ENCODE measurements around the gene VPS13D.

Gene VPS13D

GRCh38 chr1:12285496-12286143 lies 55.8 kb downstream of the VPS13D start:
- DNase-seq = no peak

GRCh38 chr1:12287869-12288268 lies 58.0 kb downstream of the VPS13D start:
- no peak overlapping the region for H2BK5ac ChIP-seq (ENCODE audit: low read depth, low read length, poor library complexity, severe bottlenecking)
- H3K9me3 ChIP-seq (ENCODE audit: control insufficient read depth, low read length) = no peaks in the 10 kb centered on the region
- no peak overlapping the region for H3K23ac ChIP-seq (ENCODE audit: low read length in 2 of 2)
- peaks cover 21% of the 10 kb centered on the region for H3K79me1 ChIP-seq (replicated peaks; ENCODE audit: low read length, poor library complexity, severe bottlenecking)
- no peaks in the 10 kb centered on the region for H3K27me3 ChIP-seq (ENCODE audit: control insufficient read depth in 1 of 2, insufficient read depth in 1 of 2, low read length in 2 of 2)
- H3K27ac ChIP-seq (ENCODE audit: low read length, poor library complexity, severe bottlenecking) = no peak overlapping the region
- no peak overlapping the region for H3K4me3 ChIP-seq (ENCODE audit: insufficient read depth in 1 of 2, low read depth in 1 of 2, low read length in 2 of 2)
- H4K91ac ChIP-seq (ENCODE audit: low read length) = no peak overlapping the region
- H2AK5ac ChIP-seq (ENCODE audit: low read length, severe bottlenecking) = no peak overlapping the region
- H3K18ac ChIP-seq (ENCODE audit: low read depth in 1 of 2, low read length in 2 of 2) = no peak overlapping the region
- H3K4me1 ChIP-seq (ENCODE audit: control insufficient read depth, insufficient read depth, low read depth, low read length) = no peaks in the 10 kb centered on the region
- no peak overlapping the region for H2BK15ac ChIP-seq (ENCODE audit: low read depth, poor library complexity, severe bottlenecking)
- H3K4me2 ChIP-seq (ENCODE audit: low read length, poor library complexity, severe bottlenecking) = no peak overlapping the region
- WGBS = 95% methylated on average over 3 of the region's 3 CpGs
- no peak overlapping the region for H2BK12ac ChIP-seq (ENCODE audit: low read length in 2 of 2)
- H2BK120ac ChIP-seq (ENCODE audit: low read depth, low read length) = no peak overlapping the region
- peaks cover 19 to 64% of the 10 kb centered on the region in 2 experiments for H3K36me3 ChIP-seq (ENCODE audit: control insufficient read depth in 1 of 2, insufficient read depth in 2 of 2, low read depth in 1 of 2, low read length in 2 of 2)
- no peak overlapping the region for H2AFZ ChIP-seq (ENCODE audit: low read depth, low read length)
- H3K9ac ChIP-seq (ENCODE audit: low read length) = no peak overlapping the region
- no peak overlapping the region for H3K14ac ChIP-seq (ENCODE audit: low read length in 2 of 2)
- no peak overlapping the region for H3K4ac ChIP-seq (ENCODE audit: low read depth in 1 of 2, low read length in 2 of 2)
- DNase-seq = no peak
- no peak overlapping the region for H4K8ac ChIP-seq (ENCODE audit: low read length)

More at GRCh38 chr1:12285496-12286143, 55.8 kb downstream of the VPS13D start:
- no peaks in the 10 kb centered on the region for H3K4me1 ChIP-seq (ENCODE audit: control insufficient read depth, insufficient read depth, low read depth, low read length)
- H3K14ac ChIP-seq (ENCODE audit: low read length in 2 of 2) = no peak overlapping the region
- no peak overlapping the region for H4K91ac ChIP-seq (ENCODE audit: low read length)
- no peak overlapping the region for H3K27ac ChIP-seq (ENCODE audit: low read length, poor library complexity, severe bottlenecking)
- H4K8ac ChIP-seq (ENCODE audit: low read length) = no peak overlapping the region
- H3K27me3 ChIP-seq (ENCODE audit: control insufficient read depth in 1 of 2, insufficient read depth in 1 of 2, low read length in 2 of 2) = no peaks in the 10 kb centered on the region
- no peak overlapping the region for H2BK15ac ChIP-seq (ENCODE audit: low read depth, poor library complexity, severe bottlenecking)
- no peak overlapping the region for H2AFZ ChIP-seq (ENCODE audit: low read depth, low read length)
- H3K9me3 ChIP-seq (ENCODE audit: control insufficient read depth, low read length) = no peaks in the 10 kb centered on the region
- no peak overlapping the region for H2BK12ac ChIP-seq (ENCODE audit: low read length in 2 of 2)
- H3K79me1 ChIP-seq (replicated peaks; ENCODE audit: low read length, poor library complexity, severe bottlenecking) = peaks cover 16% of the 10 kb centered on the region
- H3K4ac ChIP-seq (ENCODE audit: low read depth in 1 of 2, low read length in 2 of 2) = no peak overlapping the region
- H3K18ac ChIP-seq (ENCODE audit: low read depth in 1 of 2, low read length in 2 of 2) = no peak overlapping the region
- no peak overlapping the region for H3K4me2 ChIP-seq (ENCODE audit: low read length, poor library complexity, severe bottlenecking)
- no peak overlapping the region for H2AK5ac ChIP-seq (ENCODE audit: low read length, severe bottlenecking)
- H2BK5ac ChIP-seq (ENCODE audit: low read depth, low read length, poor library complexity, severe bottlenecking) = no peak overlapping the region
- WGBS = 93% methylated on average over 4 of the region's 5 CpGs
- no peak overlapping the region for H3K9ac ChIP-seq (ENCODE audit: low read length)
- no peak overlapping the region for H2BK120ac ChIP-seq (ENCODE audit: low read depth, low read length)
- peaks cover 15 to 64% of the 10 kb centered on the region in 2 experiments for H3K36me3 ChIP-seq (ENCODE audit: control insufficient read depth in 1 of 2, insufficient read depth in 2 of 2, low read depth in 1 of 2, low read length in 2 of 2)
- no peak overlapping the region for H3K4me3 ChIP-seq (ENCODE audit: insufficient read depth in 1 of 2, low read depth in 1 of 2, low read length in 2 of 2)
- no peak overlapping the region for H3K23ac ChIP-seq (ENCODE audit: low read length in 2 of 2)

- H4K8ac ChIP-seq (ENCODE audit: low read length) = no peak overlapping the region
- no peak overlapping the region for H3K18ac ChIP-seq (ENCODE audit: low read depth in 1 of 2, low read length in 2 of 2)
- peaks cover 18 to 65% of the 10 kb centered on the region in 2 experiments for H3K36me3 ChIP-seq (ENCODE audit: control insufficient read depth in 1 of 2, insufficient read depth in 2 of 2, low read depth in 1 of 2, low read length in 2 of 2)
- H2BK12ac ChIP-seq (ENCODE audit: low read length in 2 of 2) = no peak overlapping the region
- no peak overlapping the region for H4K91ac ChIP-seq (ENCODE audit: low read length)
- no peak overlapping the region for H3K9ac ChIP-seq (ENCODE audit: low read length)
- no peaks in the 10 kb centered on the region for H3K27me3 ChIP-seq (ENCODE audit: control insufficient read depth in 1 of 2, insufficient read depth in 1 of 2, low read length in 2 of 2)
- no peak overlapping the region for H3K14ac ChIP-seq (ENCODE audit: low read length in 2 of 2)
- H3K9me3 ChIP-seq (ENCODE audit: control insufficient read depth, low read length) = no peaks in the 10 kb centered on the region
- no peak overlapping the region for H3K4ac ChIP-seq (ENCODE audit: low read depth in 1 of 2, low read length in 2 of 2)
- H2BK5ac ChIP-seq (ENCODE audit: low read depth, low read length, poor library complexity, severe bottlenecking) = no peak overlapping the region
- no peak overlapping the region for H2BK120ac ChIP-seq (ENCODE audit: low read depth, low read length)
- peaks cover 16% of the 10 kb centered on the region for H3K79me1 ChIP-seq (replicated peaks; ENCODE audit: low read length, poor library complexity, severe bottlenecking)
- no peak overlapping the region for H2BK15ac ChIP-seq (ENCODE audit: low read depth, poor library complexity, severe bottlenecking)
- H3K4me3 ChIP-seq (ENCODE audit: insufficient read depth in 1 of 2, low read depth in 1 of 2, low read length in 2 of 2) = no peak overlapping the region
- H3K4me1 ChIP-seq (ENCODE audit: control insufficient read depth, insufficient read depth, low read depth, low read length) = no peaks in the 10 kb centered on the region
- H2AK5ac ChIP-seq (ENCODE audit: low read length, severe bottlenecking) = no peak overlapping the region
- no CpG with 5 or more reads among the region's 1 CpG for WGBS
- DNase-seq = no peak
- H3K23ac ChIP-seq (ENCODE audit: low read length in 2 of 2) = no peak overlapping the region
- H3K27ac ChIP-seq (ENCODE audit: low read length, poor library complexity, severe bottlenecking) = no peak overlapping the region
- no peak overlapping the region for H3K4me2 ChIP-seq (ENCODE audit: low read length, poor library complexity, severe bottlenecking)
- no peak overlapping the region for H2AFZ ChIP-seq (ENCODE audit: low read depth, low read length)
Observed at GRCh38 chr1:12290828-12291227, 61.0 kb downstream of the VPS13D start.

- H2BK5ac ChIP-seq (ENCODE audit: low read depth, low read length, poor library complexity, severe bottlenecking) = no peak overlapping the region
- H2AFZ ChIP-seq (ENCODE audit: low read depth, low read length) = no peak overlapping the region
- H3K36me3 ChIP-seq (ENCODE audit: control insufficient read depth in 1 of 2, insufficient read depth in 2 of 2, low read depth in 1 of 2, low read length in 2 of 2) = peaks cover 21 to 61% of the 10 kb centered on the region in 2 experiments
- no peak overlapping the region for H3K27ac ChIP-seq (ENCODE audit: low read length, poor library complexity, severe bottlenecking)
- no peak overlapping the region for H3K4me3 ChIP-seq (ENCODE audit: insufficient read depth in 1 of 2, low read depth in 1 of 2, low read length in 2 of 2)
- no peak overlapping the region for H3K14ac ChIP-seq (ENCODE audit: low read length in 2 of 2)
- WGBS = 97% methylated on average over 11 of the region's 11 CpGs
- H2BK120ac ChIP-seq (ENCODE audit: low read depth, low read length) = no peak overlapping the region
- H3K9me3 ChIP-seq (ENCODE audit: control insufficient read depth, low read length) = no peaks in the 10 kb centered on the region
- no peak overlapping the region for H2BK12ac ChIP-seq (ENCODE audit: low read length in 2 of 2)
- H3K4me2 ChIP-seq (ENCODE audit: low read length, poor library complexity, severe bottlenecking) = no peak overlapping the region
- no peaks in the 10 kb centered on the region for H3K27me3 ChIP-seq (ENCODE audit: control insufficient read depth in 1 of 2, insufficient read depth in 1 of 2, low read length in 2 of 2)
- no peak overlapping the region for H4K8ac ChIP-seq (ENCODE audit: low read length)
- H3K4ac ChIP-seq (ENCODE audit: low read depth in 1 of 2, low read length in 2 of 2) = no peak overlapping the region
- no peak overlapping the region for H3K23ac ChIP-seq (ENCODE audit: low read length in 2 of 2)
- no peaks in the 10 kb centered on the region for H3K4me1 ChIP-seq (ENCODE audit: control insufficient read depth, insufficient read depth, low read depth, low read length)
- no peak for DNase-seq
- peaks cover 9% of the 10 kb centered on the region for H3K79me1 ChIP-seq (replicated peaks; ENCODE audit: low read length, poor library complexity, severe bottlenecking)
- no peak overlapping the region for H2AK5ac ChIP-seq (ENCODE audit: low read length, severe bottlenecking)
- H3K18ac ChIP-seq (ENCODE audit: low read depth in 1 of 2, low read length in 2 of 2) = no peak overlapping the region
- H2BK15ac ChIP-seq (ENCODE audit: low read depth, poor library complexity, severe bottlenecking) = no peak overlapping the region
- no peak overlapping the region for H3K9ac ChIP-seq (ENCODE audit: low read length)
- no peak overlapping the region for H4K91ac ChIP-seq (ENCODE audit: low read length)
Observed at GRCh38 chr1:12293416-12293815, 63.6 kb downstream of the VPS13D start.

Measured in mesenchymal stem cell (in vitro differentiated cells and primary cell).